Measurements from ENCODE around the gene ADAR. TPM values are rescaled to one million over a fixed set of nuclear protein-coding genes. Genes with fewer than 3 reads are reported as not detected.

Gene ADAR
- total RNA-seq, 1 donor from 2014 or later, result 44.5 TPM

GRCh38 chr1:154635171-154635570 lies 27.2 kb upstream of the ADAR start:
- Histone ChIP-seq H3K4me3 (ENCODE audit: low read depth, low read length) (no peak overlapping the region), H3K27me3 (ENCODE audit: control insufficient read depth, insufficient read depth, low read length) (no peaks in the 10 kb centered on the region), H3K36me3 (ENCODE audit: control insufficient read depth, insufficient read depth, low read length) (no peaks in the 10 kb centered on the region)
- FAIRE-seq (no peak), DNase-seq (ENCODE audit: low read depth) (peak; percentile 4)
- TF ChIP-seq CTCF (IDR thresholded peaks at IDR 0.05; ENCODE audit: insufficient read depth, low read length, severe bottlenecking), result no peak

GRCh38 chr1:154629675-154630073 lies 21.7 kb upstream of the ADAR start:
- no peak overlapping the region for H3K4me3 ChIP-seq (ENCODE audit: low read depth, low read length)
- H3K36me3 ChIP-seq (ENCODE audit: control insufficient read depth, insufficient read depth, low read length), result peaks cover 2% of the 10 kb centered on the region
- DNase-seq (ENCODE audit: low read depth), result no peak
- H3K27me3 ChIP-seq (ENCODE audit: control insufficient read depth, insufficient read depth, low read length), result no peaks in the 10 kb centered on the region
- TF ChIP-seq CTCF (IDR thresholded peaks at IDR 0.05; ENCODE audit: insufficient read depth, low read length, severe bottlenecking), result no peak
- no peak for FAIRE-seq

- DNase-seq (ENCODE audit: low read depth) (no peak), FAIRE-seq (no peak)
- no peak overlapping the region for H3K4me3 ChIP-seq (ENCODE audit: low read depth, low read length)
- TF ChIP-seq CTCF (IDR thresholded peaks at IDR 0.05; ENCODE audit: insufficient read depth, low read length, severe bottlenecking), result no peak
- peaks cover 2% of the 10 kb centered on the region for H3K36me3 ChIP-seq (ENCODE audit: control insufficient read depth, insufficient read depth, low read length)
- H3K27me3 ChIP-seq (ENCODE audit: control insufficient read depth, insufficient read depth, low read length), result no peaks in the 10 kb centered on the region
Measured at GRCh38 chr1:154629061-154629674, 21.2 kb upstream of the ADAR start.

GRCh38 chr1:154628121-154628405 lies 20.1 kb upstream of the ADAR start:
- FAIRE-seq (no peak), DNase-seq (ENCODE audit: low read depth) (no peak)
- TF ChIP-seq CTCF (IDR thresholded peaks at IDR 0.05; ENCODE audit: insufficient read depth, low read length, severe bottlenecking), result no peak
- Histone ChIP-seq H3K36me3 (ENCODE audit: control insufficient read depth, insufficient read depth, low read length) (peaks cover 2% of the 10 kb centered on the region), H3K4me3 (ENCODE audit: low read depth, low read length) (peak overlapping the region; percentile 95), H3K27me3 (ENCODE audit: control insufficient read depth, insufficient read depth, low read length) (no peaks in the 10 kb centered on the region)

GRCh38 chr1:154627257-154628120 lies 19.5 kb upstream of the ADAR start:
- FAIRE-seq (no peak), DNase-seq (ENCODE audit: low read depth) (peak; percentile 72)
- Histone ChIP-seq H3K4me3 (ENCODE audit: low read depth, low read length) (peak overlapping the region; percentile 95), H3K27me3 (ENCODE audit: control insufficient read depth, insufficient read depth, low read length) (no peaks in the 10 kb centered on the region), H3K36me3 (ENCODE audit: control insufficient read depth, insufficient read depth, low read length) (peaks cover 2% of the 10 kb centered on the region)
- no peak for TF ChIP-seq CTCF (IDR thresholded peaks at IDR 0.05; ENCODE audit: insufficient read depth, low read length, severe bottlenecking)

Measured in bronchial epithelial cell (primary cell).